GM18520 (cell line): ENCODE measurements around the gene CD58.

ENCODE experiments used
- ATAC-seq: cut with Tn5 transposase; IDR thresholded peaks from one replicate; pipeline ENCODE4 v1.9.1; 2021; ENCODE audit not compliant: unreplicated experiment

The CD58 gene

DNA sequence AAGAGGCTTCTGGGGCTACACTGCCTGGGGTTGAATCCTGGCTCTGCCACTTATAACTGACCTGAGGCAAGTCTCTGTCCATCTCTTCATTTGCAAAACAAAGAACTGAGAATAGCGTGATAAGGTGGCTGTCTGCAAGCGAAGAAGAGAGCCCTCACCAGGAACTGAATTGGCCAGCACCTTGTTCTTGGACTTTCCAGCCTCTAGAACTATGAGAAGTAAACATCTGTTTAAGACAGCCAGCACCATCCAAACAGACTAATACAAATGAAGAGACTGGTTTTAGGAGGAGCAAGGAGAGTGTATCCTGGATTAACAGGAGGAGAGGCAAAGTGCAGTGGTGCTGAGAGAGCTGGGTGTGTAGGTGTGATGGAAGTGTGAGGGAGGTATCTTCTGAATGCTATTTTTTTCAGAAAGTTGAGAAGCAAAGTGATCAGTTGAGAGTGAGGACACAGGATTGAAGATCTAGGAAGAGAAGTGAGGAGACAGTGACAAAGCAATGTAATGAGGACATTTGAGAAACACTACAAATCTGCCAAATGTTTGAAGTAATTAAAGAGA is 59.3 kb downstream of the CD58 start:
- ATAC-seq: no peak

DNA sequence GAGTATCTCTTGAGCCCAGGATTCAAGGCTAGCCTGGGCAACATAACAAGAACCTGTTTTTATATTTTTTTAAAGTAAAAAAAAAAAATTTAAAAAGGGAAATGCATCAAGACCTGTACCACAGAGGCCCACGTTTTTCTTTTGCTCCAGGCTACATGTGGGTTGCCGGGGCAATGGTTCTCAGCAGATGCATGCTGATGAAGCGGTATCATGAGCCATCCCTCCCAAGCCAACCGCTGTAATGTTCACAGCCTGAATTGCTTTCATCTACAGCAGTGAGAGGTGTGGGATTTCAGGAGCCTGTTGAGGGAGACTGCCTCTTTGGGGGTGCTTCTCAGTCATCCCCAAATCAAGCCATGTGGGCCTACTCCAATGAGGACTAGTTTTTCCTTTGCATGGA is 60.5 kb downstream of the CD58 start:
- ATAC-seq: no peak

DNA sequence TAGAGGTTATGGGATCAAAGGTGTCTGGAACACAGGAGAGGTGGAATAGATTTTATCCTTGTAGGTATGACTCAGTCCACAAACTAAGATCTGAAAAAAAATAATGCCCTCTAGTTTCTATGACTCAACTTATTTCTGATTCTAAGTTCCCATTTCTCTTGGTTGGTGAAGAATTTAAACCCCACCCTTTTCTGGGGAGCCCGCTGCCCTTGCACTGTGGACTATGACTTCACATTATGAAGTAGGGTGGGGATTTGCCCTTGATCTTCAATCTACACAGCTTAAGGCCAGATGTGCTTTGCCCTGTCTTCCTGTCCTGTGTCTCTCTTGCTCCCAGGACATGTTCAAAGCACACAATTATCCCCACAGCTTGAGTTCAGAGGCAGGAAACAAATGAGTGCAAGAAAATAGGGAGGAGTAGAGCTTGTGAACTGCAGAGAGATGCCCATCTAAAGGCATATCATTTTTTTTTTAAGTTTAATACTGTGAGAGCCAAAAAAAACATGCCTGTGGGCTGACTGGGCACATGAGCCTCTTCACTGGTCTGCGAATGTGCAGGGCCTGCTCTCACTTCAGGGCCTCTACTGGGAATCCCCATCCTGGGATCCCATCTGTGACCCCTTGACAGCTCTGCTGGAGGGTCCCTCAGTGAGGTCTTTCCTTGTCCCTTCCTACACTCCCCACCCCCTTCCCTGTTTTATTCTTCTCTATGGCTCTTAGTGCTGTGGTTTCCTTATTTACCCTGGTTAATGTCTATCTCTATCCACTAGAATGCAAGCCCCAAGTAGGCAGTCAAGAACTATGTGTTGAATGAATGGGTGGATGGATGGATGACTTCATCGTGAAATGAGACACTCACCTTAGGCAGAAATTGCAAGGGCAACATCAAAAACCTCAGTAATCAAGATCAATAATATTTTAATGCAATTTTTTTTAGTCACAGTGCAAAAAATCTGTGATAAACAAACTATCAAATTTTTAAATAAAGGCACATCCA is 61.5 kb downstream of the CD58 start:
- ATAC-seq: peak; percentile 31

DNA sequence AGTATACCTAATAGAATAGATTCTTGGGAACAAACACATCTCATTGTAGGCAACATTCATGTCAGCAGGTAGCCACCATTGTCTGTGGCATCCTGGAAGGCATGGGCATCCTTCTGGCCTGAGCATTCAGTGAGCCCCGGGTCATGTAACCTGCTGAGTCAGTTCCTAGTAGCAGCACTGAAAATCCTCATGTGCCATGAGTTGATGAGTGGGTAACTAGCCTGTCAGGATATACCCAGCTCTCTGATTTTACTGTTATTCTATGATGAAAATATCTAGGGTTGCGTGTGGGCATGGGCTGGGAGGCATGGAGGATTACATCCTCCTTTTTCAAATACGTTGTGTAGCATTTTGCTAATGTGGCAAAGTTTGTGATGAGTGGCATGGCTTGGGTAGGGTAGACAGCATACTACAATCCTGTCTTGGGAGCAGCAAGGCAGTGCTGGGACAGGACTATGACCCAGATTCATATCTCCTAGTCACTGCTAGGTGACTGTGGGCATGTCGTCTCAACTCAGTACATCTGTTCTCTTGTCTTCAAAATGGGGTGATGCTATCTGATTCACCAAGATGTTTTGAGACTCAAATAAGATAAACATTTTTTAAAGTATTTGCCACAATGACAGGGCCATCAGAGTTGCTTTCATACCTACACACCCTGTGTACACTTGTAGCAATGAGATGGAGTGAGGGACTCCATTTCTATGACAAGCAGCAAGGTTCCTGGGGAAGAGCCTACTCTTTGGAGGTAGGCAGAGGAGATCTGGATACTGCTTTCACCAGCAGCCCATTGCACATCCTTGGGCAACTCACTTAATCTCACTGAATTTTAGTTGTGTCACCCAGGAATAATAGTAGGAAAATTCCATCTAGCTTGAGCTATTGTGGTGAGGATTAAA is 62.5 kb downstream of the CD58 start:
- ATAC-seq: no peak

DNA sequence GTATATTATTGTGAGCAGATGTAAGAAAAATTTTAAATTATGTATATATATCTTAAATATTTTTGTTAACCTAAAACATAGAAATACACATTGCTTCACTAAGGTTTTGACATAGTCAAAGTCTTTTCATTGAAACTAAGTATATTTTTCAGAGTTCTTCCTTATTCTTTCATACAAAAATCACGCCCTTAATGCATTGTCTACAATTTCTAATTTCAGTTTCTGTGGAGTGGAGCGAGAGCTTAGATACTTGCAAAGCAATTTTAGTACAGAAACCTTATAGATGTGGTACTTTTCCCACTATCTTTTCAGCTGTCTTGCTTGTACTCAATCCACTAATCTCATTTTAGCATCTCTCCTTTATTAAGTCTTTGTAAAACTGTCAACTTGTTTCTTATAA is 63.2 kb downstream of the CD58 start:
- ATAC-seq: no peak

DNA sequence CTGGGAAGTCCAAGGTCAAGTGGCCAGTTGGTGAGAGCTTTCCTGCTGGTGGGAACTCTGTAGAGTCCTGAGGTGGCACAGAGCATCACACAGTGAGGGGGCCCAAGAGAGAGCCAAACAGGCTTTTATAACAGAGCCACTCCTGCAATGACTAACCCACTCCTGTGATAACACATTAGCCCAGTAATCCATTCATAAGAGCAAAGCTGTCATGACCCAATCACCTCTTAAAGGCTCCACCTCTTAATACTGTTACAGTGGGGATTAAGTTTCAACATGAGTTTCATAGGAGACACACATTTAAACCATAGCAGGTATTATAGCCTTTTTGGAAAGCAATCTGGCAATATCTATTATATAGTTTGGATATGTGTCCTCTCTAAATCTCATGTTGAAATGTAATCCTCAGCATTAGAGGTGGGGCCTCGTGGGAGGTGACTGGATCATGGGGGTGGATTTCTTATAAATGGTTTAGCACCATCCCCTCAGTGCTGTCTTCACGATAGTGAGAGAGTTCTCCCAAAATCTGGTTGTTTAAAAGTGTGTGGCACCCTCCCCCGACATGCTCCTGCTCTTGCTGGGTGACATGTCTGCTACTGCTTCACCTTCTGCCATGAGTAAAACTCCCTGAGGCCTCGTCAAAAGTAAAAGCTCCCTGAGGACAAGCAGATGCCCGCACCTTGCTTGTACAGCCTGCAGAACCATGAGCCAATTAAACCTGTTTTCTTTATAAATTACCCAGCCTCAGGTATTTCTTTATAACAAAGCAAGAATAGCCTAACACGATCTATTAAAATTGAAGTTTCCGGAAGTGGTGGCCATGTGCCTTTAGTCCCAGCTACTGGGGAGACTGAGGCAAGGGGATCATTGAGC is 64.5 kb downstream of the CD58 start:
- no peak for ATAC-seq

DNA sequence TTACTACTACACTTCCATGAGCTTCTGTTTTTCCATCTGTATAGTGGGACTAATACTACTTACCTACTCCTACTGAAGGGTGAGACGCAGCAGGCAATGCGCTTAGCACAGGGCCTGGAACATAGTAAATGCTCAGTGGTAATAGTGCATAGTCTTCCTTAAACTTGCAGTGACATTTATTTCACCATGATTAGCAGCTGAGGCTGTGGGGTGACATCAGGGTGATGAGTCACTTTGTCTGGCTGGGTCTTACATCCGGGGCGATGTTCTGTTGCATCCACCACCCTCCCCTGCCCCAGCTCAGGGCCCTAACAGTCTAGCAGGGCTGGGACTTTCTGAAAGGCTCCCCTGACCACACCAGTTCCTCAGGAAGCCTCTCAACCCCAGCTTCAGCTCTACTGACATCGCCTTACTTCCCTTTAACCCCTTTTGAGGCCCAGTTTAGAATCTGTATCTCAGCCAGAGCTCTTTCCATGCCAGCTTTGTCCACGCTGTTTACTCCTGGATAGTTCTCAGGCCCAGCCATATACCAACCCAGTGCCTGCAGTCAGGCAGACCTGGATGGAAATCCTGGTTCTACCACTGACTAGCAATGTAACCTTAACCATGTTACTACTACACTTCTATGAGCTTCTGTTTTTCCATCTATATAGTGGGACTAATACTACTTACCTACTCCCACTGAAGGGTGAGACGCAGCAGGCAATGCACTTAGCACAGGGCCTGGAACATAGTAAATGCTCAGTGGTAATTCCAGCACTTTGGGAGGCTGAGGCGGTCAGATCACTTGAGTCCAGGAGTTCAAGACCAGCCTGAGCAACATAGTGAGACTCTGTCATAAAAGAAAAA is 66.3 kb downstream of the CD58 start:
- peak; percentile 73 for ATAC-seq

DNA sequence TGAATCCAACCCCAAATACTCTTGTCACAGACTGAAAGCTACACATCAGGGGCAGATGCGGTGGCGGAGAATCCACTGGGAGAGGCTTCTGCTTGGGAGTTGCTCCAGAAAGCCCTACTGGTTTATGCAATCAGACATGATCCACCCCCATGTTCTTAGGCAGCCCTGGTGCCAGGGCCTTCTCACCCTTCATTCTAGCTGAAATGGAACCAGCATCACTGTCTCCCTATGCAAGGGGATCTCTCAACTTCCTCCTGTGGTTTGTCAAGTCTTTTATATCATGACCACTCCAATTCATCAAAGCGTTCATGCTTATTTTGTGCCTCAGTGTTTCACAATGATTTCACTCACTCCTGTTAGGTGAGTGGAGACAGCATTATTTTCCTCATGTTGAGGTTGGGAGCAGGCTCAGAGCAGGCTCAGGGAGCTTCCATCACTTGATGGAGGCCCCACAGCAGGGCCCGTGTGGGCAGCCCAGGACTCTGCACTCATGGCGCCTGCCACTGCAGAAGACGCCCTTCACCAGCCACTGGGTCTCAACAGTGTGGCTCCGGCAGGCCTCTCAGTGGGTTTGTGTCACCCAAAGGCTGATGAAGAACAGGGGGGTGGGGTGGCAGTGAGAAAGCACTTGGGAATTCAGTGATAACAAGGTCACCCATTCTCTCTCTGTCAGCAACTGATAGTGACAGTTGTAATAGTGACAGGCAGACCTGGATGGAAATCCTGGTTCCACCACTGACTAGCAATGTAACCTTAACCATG is 67.1 kb downstream of the CD58 start:
- ATAC-seq: no peak

DNA sequence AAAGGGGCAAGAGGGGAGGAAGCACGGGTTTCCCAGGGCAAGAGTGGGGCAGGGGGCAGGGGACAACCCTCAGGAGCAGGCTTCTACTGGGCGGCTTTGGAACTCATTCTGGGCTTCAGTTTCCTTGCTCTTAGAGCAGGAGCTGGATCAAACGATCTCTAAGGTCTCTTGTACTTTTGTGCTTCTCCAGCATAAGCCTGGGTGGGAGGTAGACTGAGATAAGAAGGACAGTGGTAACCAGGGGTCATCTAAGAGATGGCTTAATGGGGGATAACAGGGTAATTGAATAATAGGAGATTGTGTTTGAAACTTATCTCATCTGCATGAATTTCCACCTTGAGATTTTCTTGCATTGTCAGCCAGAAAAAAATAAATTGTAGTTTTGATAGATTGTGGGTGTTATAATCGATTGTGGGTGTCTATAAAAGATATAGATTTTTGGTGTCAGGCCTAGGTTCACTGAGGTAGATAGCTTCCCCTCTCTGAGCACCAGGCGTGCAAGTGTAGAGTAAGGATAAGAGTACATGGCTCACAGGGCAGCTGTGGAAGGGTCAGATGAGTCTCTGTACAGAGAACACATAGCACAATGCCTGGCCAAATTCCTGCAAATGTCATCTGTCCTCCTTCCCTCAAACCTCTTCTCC is 68.0 kb downstream of the CD58 start:
- ATAC-seq: no peak

DNA sequence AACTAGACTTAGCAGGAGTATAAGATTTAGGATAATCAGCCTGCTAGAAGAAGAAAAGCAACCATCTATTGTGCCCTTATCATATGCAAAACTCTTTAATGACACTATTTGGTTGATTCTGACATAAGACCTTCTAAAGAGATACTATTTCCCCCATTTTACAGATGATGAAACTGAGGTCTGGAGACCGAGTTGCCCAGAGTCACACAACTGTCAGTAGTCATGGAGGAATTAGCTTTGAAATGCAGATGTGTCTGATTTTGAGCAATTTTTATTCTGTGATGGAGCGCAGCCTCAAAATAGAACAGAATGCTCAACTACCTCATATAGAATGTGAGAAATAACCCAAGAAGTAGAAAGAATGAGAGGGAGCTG is 69.0 kb downstream of the CD58 start:
- no peak for ATAC-seq

DNA sequence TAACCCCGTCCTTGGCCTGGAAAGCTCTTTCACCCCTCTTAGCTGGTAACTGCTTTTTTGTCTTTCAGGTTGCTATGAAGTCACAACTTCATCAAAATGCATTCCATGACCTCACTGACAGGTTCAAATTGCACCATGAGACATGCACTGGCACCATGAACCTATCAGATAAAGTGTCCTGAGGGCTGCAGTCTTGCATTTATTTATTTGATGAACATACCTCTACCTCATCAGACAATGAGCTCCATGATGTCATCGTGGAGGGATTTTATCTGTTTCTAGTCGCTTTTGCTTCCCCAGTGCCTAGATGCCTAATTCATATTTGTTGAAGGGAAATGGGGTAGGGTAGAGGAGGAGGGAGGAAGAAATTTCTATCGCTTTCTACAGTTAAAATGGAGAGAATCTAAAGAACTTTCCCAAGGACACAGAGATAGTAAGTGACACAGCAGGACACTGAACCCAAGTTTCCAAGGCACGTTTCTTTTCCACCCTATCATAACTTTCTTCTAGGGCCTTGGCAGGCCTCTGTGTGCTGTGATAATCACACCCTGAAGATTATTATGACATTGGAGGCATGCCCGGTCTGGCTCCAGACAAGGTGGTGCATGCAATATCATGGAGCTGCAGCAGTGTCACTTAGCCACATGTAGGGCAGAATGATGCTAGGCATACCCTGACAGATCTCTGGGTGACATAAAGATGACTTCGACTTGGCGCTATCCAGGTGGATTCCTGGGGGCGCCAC is 69.5 kb downstream of the CD58 start:
- ATAC-seq: no peak

DNA sequence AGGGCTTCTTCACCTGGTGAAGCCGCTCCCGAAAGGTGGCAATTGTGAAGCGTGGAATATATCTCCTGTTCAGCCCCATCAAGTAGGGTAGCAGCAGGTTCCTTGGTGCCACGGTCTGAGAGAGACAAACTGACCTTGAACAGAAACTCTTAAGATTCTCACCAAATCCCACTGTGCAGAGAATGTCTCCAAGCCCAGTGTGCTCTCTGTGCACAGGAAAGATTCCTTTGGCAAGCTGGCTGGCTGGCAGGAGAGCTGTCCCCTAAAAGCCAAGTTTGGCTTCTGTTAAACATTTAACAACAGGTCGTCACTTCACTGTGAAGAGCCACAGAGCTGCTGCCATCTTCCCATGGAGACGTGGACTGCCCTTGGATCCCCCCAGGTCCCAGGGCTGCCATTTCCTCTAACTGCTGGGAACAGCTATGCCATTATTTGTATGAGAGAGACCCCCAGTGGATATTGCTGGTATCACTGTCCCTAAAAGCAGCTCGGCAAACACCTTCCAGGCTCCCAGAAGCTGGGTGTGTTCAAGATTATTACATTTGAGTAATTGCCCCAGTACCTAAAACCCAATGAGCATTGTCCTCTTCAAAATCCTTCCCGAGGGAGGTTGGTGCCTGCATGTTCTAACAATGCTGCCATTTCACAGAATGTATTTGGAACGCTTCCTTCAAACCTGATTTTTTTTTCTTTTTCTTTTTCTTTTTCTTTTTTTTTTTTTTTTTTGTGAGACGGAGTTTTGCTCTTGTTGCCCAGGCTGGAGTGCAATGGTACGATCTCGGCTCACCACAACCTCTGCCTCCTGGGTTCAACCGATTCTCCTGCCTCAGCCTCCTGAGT is 71.8 kb downstream of the CD58 start:
- peak; percentile 54 for ATAC-seq

DNA sequence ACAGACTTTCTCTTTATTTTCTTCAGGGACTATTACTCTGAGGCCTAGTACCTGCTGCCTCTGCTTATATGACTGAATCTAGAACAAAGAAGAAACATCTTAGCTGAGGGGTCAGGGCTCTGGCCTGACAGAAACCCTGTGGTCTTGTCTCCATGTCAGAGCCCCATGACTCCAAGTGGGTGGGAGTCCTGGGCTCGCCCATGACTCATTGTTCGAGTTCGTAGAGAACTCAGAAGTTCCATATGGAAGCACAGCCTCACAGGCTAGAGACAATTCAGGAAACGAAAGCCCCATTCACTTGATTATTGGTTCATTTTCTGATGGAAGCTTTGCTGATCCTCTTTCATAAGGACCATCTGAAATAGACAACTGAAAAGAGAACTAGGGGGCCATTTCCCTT is 73.2 kb downstream of the CD58 start:
- no peak for ATAC-seq

DNA sequence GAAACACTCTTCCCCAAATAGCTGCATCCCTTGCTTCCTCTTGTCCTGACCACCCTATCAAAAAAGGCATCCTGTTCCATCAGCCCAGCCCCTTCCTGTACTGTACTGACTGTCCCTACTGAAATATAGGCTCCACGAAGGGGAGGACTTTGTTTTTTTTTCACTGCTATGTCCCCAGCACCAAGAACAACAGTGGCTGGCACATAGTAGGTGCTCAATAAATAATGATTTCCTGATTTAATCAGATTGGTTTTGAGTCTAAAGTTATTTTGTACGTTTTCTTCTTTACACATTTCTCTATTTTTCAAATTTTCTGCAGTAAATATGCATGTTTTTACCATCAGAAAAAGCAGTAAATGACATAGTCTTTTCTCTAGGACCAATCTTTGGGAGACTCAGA is 73.9 kb downstream of the CD58 start:
- no peak for ATAC-seq

DNA sequence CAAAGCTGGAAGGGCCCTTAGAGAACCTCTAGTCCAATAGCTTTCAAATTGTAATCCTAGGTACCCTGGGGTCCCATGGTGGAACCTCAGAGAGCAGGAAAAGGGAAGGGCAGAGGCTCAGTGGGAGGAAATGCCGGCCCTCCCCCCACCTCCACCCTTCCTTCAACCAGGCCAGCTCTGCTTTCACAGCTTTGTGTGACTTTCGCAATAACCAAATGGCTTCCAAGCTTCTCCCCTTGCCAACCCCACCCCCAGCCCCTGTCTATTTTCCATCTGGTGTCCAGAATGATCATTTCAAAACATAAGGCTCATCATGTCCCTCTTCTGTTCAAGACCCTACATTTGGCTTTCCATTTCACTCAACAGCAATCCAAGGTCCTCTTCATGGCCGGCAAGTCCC is 74.4 kb downstream of the CD58 start:
- no peak for ATAC-seq

DNA sequence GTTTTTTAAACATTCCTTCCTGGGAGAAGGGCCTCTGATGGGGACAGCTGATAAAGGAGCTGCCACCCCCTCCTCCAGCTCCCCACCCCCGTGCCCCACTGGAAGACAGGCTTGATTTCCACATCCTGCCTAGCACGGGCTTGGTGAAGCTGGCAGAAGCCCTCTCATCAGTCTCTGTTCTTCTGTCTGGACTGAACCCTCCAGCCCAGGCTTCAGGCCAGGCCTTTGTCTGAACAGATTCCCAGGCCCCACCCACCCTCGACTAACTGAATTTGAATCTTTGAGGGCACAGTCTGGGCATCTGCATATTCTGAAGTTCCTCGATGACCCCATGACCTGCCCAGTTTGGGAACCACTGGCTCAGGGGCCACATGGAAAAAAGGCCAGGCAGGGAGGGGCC is 75.3 kb downstream of the CD58 start:
- no peak for ATAC-seq

DNA sequence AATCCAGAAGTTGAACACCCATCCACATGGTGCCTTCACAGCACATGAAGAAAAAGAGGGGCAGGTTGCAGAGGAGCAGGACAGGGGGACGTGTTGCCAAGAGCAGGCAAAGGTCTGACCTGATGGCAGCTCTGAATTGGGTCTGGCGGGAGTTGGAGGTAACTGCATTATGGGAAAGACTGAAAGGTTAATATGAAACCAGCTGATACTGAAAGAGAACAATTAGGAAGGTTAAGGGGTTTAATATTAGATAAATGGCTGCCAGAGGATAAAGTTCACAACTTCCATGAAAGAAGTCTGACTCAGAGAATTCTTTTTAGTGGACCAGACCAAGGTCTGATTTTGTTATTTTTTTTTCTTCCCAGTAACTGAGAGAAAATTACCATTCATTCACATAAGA is 76.1 kb downstream of the CD58 start:
- no peak for ATAC-seq
